Epithelial cell of esophagus (primary cell): Measurements from ENCODE around the gene SNX6.
"Not testable (repeated sequence)": the region's sequence is repeated elsewhere in the genome, so short reads cannot be mapped to it uniquely, and the experiment has no call there.

Experiments used
- DNase-seq: peaks from one replicate; pipeline ENCODE4 v3.0.0; 2010; ENCODE audit warnings: low read depth
- H3K4me3 ChIP-seq: 2 replicates; pipeline ENCODE4 v1.5.1; 2011; ENCODE audit warnings: mild to moderate bottlenecking, low read length, control low read depth
- TF ChIP-seq, protein P1 (sequence below): IDR thresholded peaks from 2 replicates; pipeline ENCODE4 v1.5.1; 2011; ENCODE audit warnings: low read depth, mild to moderate bottlenecking, low read length, control low read depth, inconsistent platforms; ENCODE audit not compliant: insufficient read depth; ENCODE audit errors: missing control alignments

SNX6 gene

DNA sequence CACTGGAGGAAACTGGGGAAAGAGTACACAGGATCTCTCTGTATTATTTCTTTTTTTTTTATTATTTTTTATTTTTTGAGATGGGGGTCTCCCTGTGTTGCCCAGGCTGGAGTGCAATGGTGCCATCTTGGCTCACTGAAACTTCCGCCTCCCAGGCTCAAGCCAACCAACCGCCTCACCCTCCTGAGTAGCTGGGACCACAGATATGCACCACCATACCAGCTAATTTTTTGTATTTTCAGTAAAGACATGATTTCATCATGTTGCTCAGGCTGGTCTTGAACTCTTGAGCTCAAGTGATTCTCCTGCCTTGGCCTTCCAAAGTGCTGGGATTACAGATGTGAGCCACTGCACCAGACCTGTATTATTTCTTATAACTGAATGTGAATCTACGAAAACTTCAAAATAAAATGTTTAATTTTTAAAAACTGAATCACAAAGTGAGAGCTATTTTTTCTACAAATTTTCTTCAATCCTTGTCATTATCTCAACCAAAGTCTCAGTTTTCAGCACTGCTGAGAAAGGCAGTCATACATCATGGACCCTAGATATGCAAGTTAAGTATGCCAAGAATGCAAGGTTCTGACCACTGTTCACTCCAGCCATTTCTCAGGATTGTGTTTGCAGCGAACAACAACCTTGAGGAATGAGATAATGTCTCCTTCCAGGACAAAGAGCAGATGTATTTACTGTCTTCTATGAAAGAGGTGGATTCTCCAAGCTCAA is 92.8 kb downstream of the SNX6 start:
- H3K4me3 ChIP-seq = no peak overlapping the region
- TF ChIP-seq, protein P1, sequence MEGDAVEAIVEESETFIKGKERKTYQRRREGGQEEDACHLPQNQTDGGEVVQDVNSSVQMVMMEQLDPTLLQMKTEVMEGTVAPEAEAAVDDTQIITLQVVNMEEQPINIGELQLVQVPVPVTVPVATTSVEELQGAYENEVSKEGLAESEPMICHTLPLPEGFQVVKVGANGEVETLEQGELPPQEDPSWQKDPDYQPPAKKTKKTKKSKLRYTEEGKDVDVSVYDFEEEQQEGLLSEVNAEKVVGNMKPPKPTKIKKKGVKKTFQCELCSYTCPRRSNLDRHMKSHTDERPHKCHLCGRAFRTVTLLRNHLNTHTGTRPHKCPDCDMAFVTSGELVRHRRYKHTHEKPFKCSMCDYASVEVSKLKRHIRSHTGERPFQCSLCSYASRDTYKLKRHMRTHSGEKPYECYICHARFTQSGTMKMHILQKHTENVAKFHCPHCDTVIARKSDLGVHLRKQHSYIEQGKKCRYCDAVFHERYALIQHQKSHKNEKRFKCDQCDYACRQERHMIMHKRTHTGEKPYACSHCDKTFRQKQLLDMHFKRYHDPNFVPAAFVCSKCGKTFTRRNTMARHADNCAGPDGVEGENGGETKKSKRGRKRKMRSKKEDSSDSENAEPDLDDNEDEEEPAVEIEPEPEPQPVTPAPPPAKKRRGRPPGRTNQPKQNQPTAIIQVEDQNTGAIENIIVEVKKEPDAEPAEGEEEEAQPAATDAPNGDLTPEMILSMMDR = no peak
- no peak for DNase-seq

GRCh38 chr14:34527591-34527990 is 102.4 kb downstream of the SNX6 start:
- TF ChIP-seq, protein P1 = no peak
- H3K4me3 ChIP-seq = no peak overlapping the region
- DNase-seq = no peak

DNA sequence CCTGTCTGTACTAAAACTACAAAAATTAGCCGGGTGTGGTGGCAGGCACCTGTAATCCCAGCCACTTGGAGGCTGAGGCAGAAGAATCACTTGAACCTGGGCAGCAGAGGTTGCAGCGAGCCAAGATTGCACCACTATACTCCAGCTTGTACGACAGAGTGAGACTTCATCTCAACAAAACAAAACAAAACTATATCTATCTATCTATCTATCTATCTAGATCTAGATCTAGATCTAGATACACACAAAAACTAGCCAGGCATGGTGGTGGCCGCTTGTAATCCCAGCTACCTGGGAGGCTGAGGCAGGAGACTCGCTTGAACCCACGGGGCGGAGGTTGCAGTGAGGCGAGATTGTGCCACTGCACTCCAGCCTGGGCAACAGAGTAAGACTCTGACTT is 105.7 kb downstream of the SNX6 start:
- DNase-seq, H3K4me3 ChIP-seq: not testable (repeated sequence)

DNA sequence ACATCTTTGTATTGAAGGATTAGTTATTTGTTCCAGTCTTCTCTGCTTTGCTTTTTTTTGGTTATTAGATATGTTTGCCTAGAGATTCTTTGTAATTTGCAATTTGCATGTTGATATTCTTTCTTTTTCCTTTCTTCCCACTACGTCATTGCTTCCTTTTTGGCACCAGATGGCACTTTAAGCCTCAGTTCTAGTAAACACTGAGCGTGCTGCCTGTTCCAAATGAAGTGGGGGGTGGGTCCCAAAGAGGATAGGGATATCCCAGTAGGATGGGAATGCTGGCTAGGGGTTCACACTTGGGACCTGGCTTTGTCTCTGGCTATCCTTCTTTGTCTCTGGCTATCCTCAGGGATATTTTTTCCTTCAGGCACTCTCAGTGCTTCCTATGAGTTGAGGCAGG is 107.5 kb downstream of the SNX6 start:
- no peak overlapping the region for H3K4me3 ChIP-seq
- TF ChIP-seq, protein P1 = no peak
- no peak for DNase-seq

- DNase-seq, H3K4me3 ChIP-seq: not testable (repeated sequence)
These were observed 108.9 kb downstream of the SNX6 start for GRCh38 chr14:34521071-34521470.

GRCh38 chr14:34520304-34520970 is 109.5 kb downstream of the SNX6 start:
- H3K4me3 ChIP-seq, DNase-seq: not testable (repeated sequence)
